Activated naive CD4-positive, alpha-beta T cell treated with anti-CD3 and anti-CD28 coated beads, Interleukin-2, amount 50 U/mL, for 16 hours (primary cell): Measurements from ENCODE around the gene SLC22A6.

Experiments
- DNase-seq: peaks from one replicate; pipeline ENCODE4 v3.0.0-alpha.2; 2020

Gene SLC22A6

GRCh38 chr11:62930157-62930556, 54.6 kb downstream of the SLC22A6 start:
- no peak for DNase-seq

- DNase-seq: no peak
Observed at GRCh38 chr11:62928011-62928410, 56.8 kb downstream of the SLC22A6 start.

GRCh38 chr11:62926680-62927455, 57.9 kb downstream of the SLC22A6 start:
- no peak for DNase-seq
